Glutamatergic neuron (in vitro differentiated cells): ENCODE measurements around the gene DPM2. TPM values are rescaled to one million over a fixed set of nuclear protein-coding genes. Genes with fewer than 3 reads are reported as not detected.

Experiments used
- DNase-seq: peaks from one replicate; pipeline ENCODE4 v3.0.0; 2022
- H3K27ac Mint-ChIP-seq: one replicate; pipeline ENCODE4 v1.8.0; 2020; ENCODE audit warnings: mild to moderate bottlenecking, mixed read lengths, inconsistent platforms; ENCODE audit not compliant: unreplicated experiment
- H3K27me3 Mint-ChIP-seq: one replicate; pipeline ENCODE4 v1.8.0; 2020; ENCODE audit warnings: mild to moderate bottlenecking, moderate library complexity, mixed read lengths, inconsistent platforms; ENCODE audit not compliant: unreplicated experiment
- H3K36me3 Mint-ChIP-seq: one replicate; pipeline ENCODE4 v1.8.0; 2020; ENCODE audit warnings: mild to moderate bottlenecking, mixed read lengths, inconsistent platforms; ENCODE audit not compliant: unreplicated experiment
- H3K4me1 Mint-ChIP-seq: one replicate; pipeline ENCODE4 v1.8.0; 2020; ENCODE audit warnings: mild to moderate bottlenecking, low read depth, mixed read lengths, inconsistent platforms; ENCODE audit not compliant: unreplicated experiment
- H3K4me3 Mint-ChIP-seq: one replicate; pipeline ENCODE4 v1.8.0; 2020; ENCODE audit warnings: mild to moderate bottlenecking, mixed read lengths, inconsistent platforms; ENCODE audit not compliant: unreplicated experiment
- H3K9me3 Mint-ChIP-seq: one replicate; pipeline ENCODE4 v1.8.0; 2020; ENCODE audit warnings: mild to moderate bottlenecking, moderate library complexity, mixed read lengths, inconsistent platforms; ENCODE audit not compliant: unreplicated experiment
- CTCF ChIP-seq: fragments of 200-600 bp; sonication (generic); IDR thresholded peaks from one replicate; pipeline ENCODE4 v1.5.0; 2021; ENCODE audit not compliant: partially characterized antibody, unreplicated experiment
- total RNA-seq: library from RNA; stranded (reverse); fragmentation: NEBNext Ultra II Directional; extraction: Animal tissue kit (Norgen Biotek cat#: 25700); gene quantifications from one replicate; pipeline ENCODE4 v1.2.1, GENCODE V29; 2021; ENCODE audit not compliant: unreplicated experiment

DPM2 gene
- total RNA-seq, 1 donor from 2014 or later, result 35.3 TPM

- DNase-seq, result no peak
- Mint-ChIP-seq H3K4me1 (peaks cover 36% of the 10 kb centered on the region), H3K36me3 (no peaks in the 10 kb centered on the region), H3K4me3 (no peak overlapping the region), H3K27me3 (peaks cover 14% of the 10 kb centered on the region), H3K9me3 (peaks cover 5% of the 10 kb centered on the region), H3K27ac (peak overlapping the region; percentile 9)
- no peak for TF ChIP-seq CTCF
Measured at GRCh38 chr9:127968700-127969383, 31.2 kb upstream of the DPM2 start.

DNA sequence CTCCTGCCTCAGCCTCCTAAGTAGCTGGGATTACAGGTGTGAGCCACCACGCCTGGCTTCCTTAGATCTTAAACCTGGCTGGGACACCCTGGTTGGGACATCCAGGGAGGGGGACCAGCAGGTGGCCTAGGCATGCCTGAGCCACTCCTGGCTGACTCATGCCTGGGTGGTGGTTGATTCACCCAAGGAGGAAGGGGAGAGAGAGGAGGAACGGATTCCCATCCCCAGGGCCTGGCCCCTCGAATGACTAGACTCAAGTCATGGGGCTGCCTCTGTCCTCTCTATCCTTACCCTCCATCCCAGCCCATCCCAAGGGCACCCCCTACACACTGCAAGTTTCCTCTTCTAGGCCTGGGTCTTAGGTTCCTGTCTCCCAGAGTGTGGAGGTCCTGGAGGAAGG lies 30.4 kb upstream of the DPM2 start:
- TF ChIP-seq CTCF, result no peak
- Mint-ChIP-seq H3K4me1 (peaks cover 32% of the 10 kb centered on the region), H3K36me3 (no peaks in the 10 kb centered on the region), H3K27me3 (peaks cover 16% of the 10 kb centered on the region), H3K9me3 (peaks cover 5% of the 10 kb centered on the region), H3K27ac (no peak overlapping the region), H3K4me3 (no peak overlapping the region)
- no peak for DNase-seq

GRCh38 chr9:127967151-127967809 lies 29.6 kb upstream of the DPM2 start:
- H3K4me1 Mint-ChIP-seq, result peaks cover 28% of the 10 kb centered on the region
- peaks cover 3% of the 10 kb centered on the region for H3K9me3 Mint-ChIP-seq
- no peak overlapping the region for H3K4me3 Mint-ChIP-seq
- no peak for TF ChIP-seq CTCF
- no peak for DNase-seq
- no peak overlapping the region for H3K27ac Mint-ChIP-seq
- H3K36me3 Mint-ChIP-seq, result no peaks in the 10 kb centered on the region
- peaks cover 15% of the 10 kb centered on the region for H3K27me3 Mint-ChIP-seq

DNA sequence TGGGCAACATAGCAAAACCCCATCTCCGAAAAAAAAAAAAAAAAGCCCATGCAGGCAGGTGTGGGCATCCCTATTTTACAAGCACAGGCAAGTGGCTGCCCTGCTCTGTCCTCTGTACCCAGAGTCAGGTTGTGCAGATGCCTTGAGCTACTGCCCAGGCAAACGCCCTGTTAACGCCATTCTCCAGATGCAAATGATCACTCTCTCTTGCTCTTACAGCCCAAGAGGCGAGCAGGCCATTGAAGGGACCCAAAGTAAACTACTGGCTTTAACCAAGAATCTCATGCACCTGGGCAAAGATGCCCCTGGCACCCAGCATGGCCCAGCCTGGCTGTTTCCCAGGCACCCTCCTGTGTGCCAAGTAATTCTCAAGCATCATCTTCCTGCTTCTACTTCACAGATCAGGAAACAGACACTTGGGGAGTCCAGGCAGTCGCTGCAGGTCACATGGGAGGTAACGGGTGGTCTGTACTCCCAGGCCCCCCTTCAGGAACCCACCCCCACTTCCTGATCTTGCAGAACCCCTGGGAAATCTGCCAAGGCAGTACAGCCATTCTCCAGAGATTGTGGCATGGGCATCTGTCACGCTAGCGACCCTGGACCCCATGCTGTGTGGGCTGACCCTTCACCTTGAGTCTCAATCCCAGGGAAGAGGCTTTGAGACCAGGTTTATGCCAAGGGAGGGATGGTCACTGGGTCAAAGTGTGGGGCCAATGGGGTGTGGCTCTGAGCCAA lies 28.9 kb upstream of the DPM2 start:
- peaks cover 8% of the 10 kb centered on the region for H3K9me3 Mint-ChIP-seq
- TF ChIP-seq CTCF, result no peak
- H3K36me3 Mint-ChIP-seq, result no peaks in the 10 kb centered on the region
- H3K4me3 Mint-ChIP-seq, result no peak overlapping the region
- H3K4me1 Mint-ChIP-seq, result peaks cover 23% of the 10 kb centered on the region
- DNase-seq, result no peak
- peaks cover 13% of the 10 kb centered on the region for H3K27me3 Mint-ChIP-seq
- no peak overlapping the region for H3K27ac Mint-ChIP-seq
